ENCODE results near the gene SLC35E1. TPM values are rescaled to one million over a fixed set of nuclear protein-coding genes. Genes with fewer than 3 reads are reported as not detected.

Gene SLC35E1
- 19.8 TPM for total RNA-seq

DNA sequence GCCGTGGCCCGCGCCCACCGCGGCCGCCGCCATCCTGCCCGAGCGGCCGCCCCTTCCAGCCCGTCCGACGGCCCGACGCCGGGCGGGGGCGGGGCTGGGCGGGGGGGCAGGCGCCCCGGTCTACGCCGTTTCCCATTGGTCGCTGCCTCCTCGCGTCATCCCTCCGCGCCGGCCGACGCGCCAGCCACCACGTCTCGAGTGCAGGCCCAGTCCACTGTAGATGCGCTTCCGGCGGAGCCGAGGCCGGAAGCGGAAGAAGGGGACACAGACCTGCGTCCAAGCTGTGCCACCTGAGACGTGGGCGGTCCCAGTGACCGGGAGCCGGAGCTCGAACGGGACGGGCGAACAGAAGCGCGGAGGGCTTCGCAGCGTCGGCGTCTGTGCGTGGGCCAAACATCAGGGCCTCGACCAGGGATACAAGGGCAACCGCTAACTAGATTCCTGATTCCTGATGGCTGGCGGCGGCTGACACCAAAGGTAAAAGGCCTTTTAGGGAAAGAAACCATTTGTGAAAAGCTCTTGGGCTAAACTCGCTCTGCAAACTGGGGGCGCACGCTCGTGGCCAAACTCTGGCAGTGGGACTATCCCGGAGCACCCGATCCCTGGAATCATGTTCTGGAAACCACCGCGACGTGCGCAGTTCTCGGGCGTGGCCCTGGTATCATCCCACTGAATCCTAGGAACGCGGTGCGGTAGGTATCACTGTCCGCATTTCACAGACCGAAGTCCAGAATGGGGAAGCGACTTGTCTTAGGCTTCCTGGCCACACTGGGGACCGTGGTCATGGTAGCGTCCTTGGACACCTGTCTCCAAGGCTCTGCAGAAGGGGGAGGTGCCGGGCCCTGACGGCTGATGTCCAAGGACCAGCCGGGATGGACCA is at the start of gene SLC35E1:
Gene SLC35E1 (minus strand): TSS at position 84 of the 880 bp plus-strand sequence. CDS start 51 bp downstream, at position 33.
- peak; percentile 98 for DNase-seq

DNA sequence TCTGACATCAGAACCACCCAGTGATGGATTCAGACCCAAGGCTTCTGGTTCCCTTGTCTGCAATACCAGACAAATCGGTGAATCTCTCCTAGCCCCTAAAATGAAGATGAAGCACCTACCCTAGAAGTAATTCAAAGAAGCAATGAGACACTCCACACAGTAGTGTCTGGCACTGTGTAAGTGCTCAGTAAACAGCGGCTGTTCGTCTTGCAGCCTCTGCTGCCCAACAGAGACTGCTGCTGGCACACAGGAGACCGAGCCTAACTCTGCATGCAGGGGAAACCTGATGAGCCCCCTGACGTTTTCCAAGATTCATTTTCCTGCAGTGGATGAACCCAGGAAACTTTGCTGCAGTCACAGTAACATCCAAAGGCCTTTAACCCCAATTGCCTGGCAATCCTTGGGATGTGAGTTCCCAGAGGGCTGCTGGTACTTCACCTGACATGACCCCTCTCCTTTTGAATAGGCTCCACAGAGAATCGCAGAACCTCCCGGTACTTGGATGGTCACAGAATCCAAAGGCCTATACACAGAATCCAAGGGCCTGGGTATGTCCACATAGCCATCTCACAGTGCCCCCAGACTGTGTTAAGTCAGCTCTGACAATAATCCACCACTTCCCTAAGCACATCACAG is 49.1 kb upstream of the SLC35E1 start:
- DNase-seq: no peak

DNA sequence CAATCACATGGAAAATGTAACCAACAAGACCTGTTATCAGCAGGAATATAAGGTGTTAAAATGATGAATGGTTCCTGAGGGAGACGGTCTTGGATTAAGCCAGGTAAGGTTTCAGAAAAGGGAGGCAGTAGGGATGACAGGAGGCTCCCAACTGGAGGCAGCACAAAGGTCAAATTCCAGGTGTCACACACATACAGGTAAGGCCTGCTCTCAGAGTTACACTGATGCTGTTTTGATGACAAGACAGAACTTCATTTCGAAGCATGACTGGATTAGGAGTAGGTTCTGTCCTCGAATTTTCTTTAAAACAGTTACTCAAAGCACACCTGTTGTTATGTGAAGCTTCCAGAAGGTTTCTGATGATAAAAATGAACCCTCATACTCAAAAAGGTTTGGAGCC is 48.4 kb upstream of the SLC35E1 start:
- DNase-seq: no peak

DNA sequence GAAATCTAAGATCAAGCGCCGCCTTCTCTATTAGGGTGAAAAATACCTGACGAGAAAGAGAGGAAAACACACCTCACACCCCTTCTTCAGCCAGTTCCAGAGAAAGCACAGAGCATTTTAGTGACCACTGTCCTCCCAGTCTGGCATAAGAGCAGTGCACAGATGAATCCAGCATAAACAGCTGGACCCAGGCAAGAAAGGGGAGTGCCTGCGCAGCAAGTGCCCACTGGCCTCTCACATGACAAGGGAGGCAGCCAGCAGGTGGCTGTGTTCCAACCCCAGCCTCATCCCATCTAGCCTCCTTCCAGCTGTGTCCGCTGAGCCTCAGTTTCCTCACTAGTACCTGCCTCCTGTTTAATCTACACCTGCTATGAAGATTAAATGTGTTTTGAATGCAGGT is 47.8 kb upstream of the SLC35E1 start:
- peak; percentile 46 for DNase-seq

DNA sequence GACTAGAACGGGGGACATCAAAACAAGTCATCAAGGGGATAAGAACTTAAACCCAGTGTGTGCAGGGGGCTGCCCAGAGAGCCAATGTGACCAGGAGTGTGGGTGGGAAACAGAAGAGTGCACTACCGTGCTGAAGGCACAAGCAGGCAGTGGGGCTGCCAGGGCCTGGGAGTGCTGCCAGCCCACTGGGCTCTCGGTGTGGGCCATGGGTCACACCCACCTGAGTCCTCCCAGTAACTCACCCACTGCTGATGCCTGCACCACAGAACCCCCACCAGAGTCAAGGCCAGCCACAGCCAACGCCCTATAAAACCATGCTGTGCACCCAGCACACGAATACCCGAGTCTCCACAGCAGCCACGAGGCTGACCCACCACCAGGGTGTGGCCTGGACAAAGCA is 47.2 kb upstream of the SLC35E1 start:
- DNase-seq: no peak

DNA sequence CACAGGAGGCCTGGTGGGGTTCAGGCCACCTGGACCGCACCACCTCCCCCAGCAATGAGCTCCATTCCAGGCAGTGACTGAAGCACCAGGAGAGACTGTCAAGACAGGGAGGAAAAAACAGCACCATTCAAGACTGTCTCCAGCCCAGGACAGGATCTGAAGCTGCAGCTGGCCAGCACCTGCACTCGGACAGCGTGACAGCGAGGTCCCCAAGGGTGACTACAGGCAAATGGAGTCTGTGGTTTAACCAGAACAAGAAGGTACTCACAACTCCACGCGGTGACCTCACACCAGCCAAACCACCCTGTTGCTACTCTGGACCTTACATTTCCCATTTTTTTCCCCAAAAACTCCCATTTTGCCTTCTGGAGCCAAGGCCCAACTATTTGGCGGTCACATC is 46.0 kb upstream of the SLC35E1 start:
- DNase-seq: no peak

DNA sequence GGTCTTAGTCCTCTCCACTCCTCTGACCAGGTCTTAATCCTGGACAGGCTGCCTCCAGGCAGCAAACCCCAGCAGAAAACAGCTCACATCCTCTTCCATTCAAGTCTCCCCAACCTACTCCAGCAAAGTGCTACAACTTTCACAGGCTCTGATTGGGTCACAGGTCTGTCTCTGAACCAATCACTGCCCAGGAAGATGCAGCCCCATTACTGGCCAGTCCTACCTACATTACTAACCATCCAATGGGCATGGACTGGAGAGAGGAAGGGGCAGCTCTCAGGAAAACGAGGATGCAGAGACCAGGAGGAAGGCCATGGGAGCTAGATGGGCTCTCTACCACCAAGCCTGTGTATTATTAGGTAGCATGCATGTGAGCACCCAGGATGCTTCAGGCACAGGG is 43.6 kb upstream of the SLC35E1 start:
- no peak for DNase-seq

DNA sequence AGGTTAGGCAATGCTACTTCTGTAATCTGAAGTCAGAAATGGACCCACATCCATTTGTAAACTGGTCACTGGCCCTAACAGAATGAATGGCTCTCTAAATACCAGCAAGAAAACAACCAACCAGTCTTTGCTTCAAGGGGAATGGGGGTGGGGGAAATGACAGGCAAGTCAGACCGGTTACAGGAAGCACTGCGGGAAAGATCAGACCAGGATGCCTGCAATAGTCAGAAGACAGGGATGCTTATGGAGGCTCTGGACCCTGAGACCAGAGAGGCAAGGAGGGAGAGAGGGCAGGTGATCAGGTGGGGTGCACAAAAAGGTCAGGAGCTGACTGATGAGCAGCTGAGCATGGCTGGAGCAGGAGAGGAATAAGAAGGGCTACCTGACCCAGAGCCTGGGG is 42.7 kb upstream of the SLC35E1 start:
- no peak for DNase-seq

DNA sequence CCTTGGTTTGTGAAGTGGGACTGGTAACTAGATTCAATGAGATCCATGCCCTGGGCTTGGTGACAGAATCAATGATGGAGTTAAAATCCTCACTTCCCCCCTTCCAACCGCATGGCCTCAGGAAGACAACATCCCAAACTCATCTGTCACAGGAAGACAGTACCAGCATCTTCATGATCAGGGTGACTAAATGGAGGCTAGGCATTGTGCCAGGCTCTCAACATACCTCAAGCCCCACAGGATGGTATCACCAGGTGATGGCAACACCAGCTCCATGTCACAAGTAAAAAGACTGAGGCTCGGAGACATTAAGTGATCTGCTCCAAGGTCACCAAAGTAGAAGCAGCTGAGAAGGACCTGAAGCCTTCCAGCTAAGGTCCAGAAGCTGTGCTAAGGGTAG is 41.6 kb upstream of the SLC35E1 start:
- DNase-seq: no peak

DNA sequence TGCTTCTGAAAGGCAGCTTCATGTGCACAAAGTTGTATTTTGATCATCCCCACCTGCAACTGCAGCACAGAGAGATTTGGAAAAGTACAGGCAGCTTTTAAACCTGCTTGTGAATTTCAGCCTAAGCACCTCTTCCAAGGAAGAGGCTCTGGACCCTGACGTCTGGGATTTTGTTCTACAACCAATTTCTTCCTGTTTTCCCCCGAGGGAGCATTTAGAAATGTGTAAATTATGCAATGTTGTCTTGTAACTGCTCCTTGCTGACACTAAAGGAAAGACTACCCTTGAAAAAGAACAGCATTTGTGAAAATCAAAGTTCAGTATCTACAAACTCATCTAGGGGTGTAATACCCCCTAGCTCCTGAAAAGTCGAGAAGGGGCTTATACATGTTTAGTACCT is 40.4 kb upstream of the SLC35E1 start:
- no peak for DNase-seq

DNA sequence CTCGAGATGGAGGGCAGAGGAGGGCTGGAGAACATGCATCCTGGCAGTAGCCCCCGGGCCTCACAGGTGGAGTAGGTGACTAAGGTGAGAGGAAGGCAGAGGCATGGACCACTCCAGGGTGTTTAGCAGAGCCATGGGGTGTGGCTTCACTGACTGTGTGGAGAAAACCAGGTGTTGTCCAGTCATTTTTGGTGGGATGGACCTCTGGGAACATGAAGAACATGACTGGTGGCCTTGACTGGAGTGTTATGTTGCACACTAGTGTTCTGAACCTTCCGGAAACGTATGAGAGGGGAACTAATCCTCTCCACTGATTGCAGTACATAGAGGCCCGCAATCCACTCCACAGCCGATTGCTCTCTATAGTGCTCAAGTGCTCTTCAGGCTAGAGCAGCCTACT is 38.9 kb upstream of the SLC35E1 start:
- DNase-seq: no peak

DNA sequence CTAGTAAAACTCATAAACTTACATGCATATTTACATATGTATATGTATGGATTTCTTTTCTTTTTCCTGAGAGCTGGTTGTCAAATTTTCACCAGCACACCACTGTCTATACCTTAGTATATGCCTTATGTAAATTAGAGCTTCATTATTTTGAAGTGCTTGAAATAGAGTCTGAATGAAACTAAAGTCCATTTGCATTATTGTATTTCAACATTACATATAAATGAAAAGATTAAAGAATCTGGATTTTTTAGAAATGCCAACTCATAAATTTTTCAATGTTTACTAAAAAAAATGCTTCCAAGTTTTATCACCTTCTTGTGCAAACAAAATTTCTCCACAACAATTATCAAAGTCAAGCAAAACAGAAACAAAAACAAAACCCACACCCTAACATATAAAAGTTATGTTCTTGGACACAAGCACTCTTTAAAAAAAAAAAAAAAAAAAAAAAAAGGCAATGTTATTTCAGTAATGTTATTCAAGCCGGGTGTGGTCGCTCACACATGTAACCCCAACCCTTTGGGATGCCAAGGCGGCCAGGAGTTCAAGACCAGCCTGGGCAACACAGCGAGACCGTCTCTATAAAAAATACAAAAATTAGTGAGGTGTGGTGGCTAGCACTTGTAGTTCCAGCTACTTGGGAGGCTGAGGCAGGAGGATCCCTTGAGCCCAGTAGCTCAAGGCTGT is 37.4 kb upstream of the SLC35E1 start:
- DNase-seq: no peak

DNA sequence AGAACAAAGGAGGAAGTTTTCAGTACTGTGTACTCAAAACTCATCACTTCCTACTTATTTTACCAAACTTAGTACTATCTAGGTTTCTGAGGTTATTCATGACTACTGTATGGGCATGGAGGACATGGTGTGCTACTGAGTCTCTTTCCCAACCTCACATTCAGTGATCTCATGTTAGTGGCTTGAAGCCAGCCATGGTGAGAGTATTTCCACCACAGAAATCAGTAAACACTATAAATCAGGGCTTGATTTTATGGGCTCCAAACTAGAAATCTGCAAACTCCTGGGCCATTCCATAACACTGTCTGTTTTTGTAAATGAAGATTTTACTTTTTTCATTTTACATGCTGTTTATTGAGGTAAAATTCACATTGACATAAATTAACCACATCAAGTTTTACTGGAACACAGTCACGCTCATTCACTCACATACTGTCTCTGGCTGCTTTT is 36.1 kb upstream of the SLC35E1 start:
- no peak for DNase-seq

DNA sequence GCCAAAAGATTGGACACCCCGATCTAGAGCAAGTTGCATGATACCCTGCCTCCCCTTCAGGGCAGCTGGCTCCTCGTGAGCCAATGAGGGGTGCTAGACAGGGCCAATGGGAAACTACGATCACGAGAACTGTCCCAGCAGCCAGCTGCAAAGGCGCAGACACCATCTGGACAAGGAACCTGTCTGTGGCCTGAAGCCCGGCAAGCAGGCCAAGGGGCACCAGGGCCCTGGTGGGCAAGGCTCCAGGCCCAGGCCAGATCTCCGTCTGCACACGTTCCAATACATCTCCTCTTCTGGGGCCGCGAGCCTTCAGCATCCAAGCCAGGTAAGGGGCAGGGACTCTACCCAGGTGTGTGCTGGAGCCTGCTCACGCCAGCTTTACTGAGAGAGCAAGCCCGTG is 35.6 kb upstream of the SLC35E1 start:
- no peak for DNase-seq

DNA sequence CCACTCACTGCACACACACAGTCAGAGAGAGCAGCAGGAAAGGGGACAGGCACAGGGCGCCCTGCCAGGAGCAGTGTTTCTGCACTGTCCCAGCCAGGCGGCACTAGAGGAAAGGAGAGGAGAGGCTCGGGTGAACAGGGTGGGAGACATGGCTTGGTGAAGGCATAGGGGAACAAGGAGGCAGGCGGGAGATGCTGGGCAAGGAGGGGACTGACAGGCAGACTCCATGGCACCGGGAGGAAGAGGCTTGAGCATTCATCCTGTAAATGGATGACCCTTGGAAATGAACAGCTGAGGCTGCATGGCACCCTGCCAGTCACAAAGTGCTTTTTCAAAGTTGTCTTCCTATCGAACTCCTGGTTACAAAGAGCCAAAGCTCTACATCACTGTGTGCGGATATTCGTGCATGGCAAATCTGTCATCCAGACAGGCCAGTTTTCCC is 33.4 kb upstream of the SLC35E1 start:
- peak; percentile 80 for DNase-seq

DNA sequence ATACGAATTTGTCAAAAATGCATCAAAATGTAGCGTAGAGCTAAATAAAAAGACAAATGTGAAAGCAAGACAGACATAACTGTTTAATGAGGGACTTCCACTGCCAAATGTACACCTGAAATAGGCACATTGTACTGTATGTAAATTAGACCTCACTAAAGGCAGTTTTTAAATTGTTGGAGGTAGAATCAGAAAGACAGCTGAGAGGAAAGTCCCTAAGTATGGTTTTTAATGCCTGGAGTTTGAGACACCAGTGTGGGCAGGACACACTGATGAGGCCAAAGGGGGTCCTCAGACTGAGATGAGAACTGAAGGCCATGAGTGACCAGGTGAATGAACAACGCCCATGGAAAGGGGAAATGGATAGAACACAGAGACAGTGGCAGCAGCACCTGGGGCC is 32.9 kb upstream of the SLC35E1 start:
- no peak for DNase-seq

DNA sequence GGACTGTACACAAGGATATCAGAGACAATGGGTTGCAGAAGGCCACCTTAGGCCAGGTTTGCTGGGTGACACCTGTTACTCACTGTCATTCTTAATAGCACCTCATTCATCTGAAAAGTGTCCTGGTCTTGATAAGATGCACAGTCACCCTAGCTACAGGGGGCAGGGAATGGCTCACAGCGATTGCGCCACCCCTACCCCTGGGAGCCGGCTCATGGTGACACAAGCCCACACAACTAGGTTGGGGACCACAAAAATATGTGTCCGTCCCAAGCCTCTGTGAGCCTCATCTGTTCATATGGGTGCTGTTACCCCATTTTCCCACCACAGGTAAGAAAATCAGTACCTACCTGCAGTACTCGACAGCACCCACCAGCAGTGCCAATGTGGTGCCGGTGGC is 32.4 kb upstream of the SLC35E1 start:
- no peak for DNase-seq

DNA sequence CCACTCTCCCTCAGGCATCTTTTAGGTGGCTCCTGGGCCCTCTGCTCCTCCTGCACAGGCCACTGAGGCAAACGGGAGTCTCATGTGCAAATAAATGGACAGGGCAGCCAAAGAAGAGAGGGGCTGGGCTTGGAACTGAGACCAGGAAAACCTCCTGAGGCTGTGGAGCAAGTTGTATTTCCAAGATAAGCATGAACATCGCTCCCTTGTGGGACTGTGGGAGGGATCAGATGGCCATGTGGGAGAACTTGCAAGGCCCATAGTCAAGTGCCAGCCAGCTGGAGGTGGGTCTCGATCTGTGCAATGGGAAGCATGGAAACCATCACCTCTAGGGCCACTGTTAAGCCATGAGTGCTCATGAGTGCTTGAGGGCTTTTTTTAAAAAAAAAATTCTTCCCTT is 30.9 kb upstream of the SLC35E1 start:
- DNase-seq: no peak

DNA sequence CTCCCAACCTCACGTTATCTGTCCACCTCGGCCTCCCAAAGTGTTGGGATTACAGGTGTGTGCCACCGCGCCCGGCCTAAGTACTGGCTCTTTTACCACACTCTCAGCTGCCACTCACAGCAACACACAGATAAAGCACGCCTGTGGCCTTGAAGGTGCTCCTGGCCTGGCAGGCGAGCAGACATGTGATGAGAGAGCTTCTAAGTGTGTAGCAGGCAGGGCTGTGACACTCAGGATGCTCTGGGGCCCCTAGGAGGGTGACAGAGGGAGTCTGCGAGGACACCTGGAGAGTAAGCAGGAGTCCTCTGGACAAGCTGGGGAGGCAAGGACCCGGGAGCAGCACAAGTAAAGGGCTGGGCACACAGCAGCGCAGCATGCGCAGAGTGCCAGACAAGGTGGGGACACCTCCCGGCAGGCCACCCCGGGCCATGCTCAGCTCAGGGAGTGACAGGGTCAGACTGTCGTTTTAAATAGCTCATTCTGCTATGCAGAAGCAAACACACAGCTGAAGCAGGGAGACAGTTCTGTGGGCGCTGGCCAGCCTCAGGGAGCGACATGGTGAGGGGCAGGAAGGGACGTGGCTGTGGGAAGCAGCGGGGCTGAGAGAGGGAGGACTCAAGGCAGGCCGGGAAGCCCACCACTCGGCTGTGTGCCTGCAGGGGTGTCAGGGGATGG is 29.3 kb upstream of the SLC35E1 start:
- no peak for DNase-seq

DNA sequence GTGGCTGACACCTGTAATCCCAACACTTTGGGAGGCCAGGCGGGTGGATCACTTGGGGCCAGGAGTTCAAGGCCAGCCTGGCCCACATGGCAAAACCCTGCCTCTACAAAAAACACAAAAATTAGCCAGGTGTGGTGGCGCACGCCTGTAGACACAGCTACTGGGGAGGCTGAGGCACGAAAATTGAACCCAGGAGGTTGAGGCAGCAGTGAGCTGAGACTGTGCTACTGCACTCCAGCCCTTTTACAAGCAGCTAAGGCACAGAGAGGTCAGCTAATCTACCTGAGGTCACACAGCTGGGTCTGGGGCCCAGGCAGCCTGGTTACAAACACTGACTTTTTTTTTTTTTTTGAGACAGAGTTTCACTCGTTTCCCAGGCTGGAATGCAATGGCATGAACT is 28.6 kb upstream of the SLC35E1 start:
- no peak for DNase-seq

DNA sequence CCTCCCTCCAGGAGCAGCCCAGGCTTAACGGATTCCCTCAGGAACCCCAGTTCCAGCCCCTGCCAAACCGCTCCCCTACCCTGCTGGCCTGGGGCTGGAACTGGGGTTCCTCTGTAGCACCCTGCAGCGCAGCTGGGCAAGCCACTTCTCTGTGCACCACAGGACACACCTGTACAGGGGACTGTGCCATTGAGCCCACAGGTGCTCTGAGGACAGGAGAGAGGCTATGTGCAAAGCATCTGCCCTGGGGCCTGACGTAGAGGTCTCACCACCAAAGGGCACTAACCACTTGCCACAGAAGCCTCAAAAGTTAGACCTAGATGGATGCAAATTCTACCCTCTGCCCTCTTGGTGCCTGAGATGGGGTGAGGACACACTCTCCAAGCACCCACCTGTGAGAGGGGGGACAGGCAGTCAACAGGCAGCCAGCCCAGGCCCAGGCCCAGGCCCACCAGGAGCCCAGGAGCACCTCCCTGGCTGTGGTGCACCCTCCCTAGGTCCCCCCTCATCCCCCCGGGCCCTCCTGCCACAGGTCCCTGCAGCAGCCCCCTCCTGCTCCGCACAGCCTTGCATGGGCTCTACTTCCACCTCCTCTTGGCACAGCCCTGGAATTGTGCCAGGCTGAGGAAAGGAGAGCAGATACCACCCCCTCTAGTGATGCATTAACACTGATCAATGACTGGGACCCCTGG is 27.6 kb upstream of the SLC35E1 start:
- no peak for DNase-seq

DNA sequence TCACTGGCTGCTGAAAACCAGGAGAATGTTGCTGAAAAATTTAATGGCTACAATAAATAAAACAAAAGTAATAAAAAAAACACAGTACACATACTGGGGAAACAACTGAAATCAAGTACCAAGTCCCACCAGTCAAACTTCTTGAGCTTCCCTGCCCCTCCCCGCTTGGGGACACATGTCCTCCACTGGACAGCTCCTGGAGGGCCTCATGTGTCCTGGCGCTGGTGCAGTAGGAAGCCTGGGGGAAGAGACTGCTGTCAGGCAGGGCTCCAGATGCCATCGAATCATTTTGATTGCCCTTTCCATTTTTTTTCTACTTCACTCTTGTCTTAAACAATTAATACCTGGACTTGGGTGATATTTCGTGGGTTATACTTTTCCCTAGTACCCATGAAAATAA is 26.6 kb upstream of the SLC35E1 start:
- no peak for DNase-seq

All from tongue (tissue), 2 donors.